HCEC 1CT (cell line): ENCODE measurements around the gene GLI3.
A peak's percentile ranks its signal among the peaks of the same experiment; 100 is the strongest.

Source experiments
- DNase-seq: peaks from one replicate; pipeline ENCODE4 v3.0.0-alpha.2; 2017

GLI3 gene

DNA sequence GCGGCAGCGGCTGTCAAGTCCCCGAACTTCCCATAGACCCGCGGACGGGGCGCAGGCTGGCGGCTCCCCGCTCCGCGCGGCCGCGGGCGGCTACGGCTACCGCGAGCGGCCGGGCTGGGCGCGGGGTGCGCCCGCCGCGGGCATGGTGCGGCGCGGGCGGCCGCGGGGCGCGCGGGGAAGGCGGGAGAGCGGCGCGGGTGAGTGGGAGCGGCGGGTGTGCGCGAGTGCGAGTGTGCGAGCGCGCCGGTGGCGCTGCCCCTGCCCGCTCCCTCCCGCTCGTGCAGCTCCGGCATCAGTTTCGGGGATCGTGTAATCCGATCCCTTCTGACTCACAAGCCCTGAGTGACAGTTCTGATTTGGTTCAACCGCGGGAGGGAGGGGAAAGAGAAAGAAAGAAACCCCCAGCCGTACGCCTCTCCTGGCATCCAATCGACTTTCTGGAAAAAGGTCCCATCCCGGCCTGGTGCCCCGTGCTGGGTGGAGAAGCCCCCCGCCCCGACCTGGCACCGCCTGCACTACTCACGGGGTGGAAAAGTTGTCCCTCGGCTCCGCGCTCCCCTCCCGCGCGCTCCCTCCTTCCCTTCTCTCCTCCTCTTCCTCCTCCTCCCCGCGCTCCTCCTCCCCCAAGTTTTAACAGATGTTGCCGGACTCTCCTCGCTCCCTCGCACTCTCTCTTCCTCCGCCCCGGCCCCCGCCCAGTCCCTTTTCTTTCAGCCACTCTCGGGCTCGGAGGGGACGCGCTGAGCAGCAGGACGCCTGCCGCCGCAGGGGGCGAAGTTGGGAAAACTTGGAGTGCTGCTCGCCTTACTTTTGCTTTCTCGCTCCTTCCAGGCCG lies at the start of gene GLI3:
Gene GLI3, minus strand, starts transcription at position 234 of the 835 bp plus-strand sequence. CDS start 13,956 bp downstream, outside the sequence.
- peak; percentile 94 for DNase-seq

DNA sequence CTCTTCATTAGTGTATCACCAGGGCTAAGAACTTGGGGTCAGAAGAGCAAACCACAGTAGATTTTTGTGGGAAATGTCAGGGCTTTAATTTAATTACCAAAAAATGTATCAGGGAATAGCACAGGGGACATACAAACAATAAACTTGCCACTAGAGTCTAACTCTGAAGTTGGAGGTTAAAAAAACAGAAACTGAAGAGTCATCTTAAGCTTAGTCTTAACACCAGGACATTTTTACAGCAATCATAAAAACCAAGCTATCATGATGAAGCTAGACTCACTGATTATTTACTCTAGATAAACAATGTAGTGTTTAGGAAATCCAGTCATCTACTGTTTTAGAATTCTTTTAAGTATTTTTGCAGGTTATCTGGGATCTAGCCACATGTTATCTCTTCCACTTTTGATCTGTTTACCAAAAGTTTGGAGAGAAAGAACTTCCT lies 48.4 kb upstream of the GLI3 start:
- no peak for DNase-seq

DNA sequence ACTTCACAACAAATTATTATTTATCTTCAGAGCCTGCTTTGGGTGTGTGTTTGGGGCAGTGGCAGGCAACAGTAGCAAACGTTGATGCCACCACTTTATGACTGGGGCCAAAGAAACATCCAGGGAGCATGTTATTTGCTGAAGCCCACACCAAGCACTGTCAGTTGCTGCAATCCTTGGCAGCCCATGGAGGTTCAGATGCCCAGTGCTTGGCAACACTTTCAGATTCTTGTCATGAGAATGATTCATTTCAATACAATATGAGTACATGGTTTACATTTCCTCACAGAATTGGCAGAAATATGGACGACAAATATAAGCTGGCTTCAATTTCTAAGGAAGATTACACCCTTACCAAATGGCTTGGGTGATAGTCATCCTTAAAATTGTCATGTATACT lies 46.5 kb upstream of the GLI3 start:
- DNase-seq, result peak; percentile 13

DNA sequence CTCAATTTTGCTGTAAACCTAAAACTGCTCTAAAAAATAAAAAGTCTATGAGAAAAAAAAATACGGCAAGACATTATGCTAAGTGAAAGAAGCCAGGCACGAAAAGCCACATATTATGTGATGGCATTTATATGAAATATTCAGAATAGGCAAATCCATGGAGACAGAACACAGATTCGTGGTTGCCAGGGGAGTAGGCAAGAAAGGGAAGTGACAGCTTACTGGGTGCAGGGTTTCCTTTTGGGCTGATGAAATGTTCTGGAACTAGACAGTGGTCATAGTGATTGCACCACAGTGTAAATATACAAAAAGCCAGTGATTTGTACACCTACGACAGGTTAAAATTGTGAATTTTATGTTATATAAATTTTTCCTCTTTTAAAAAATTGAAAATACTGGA lies 41.3 kb upstream of the GLI3 start:
- no peak for DNase-seq

GRCh38 chr7:42274053-42274452 lies 37.0 kb upstream of the GLI3 start:
- peak; percentile 87 for DNase-seq

- peak; percentile 87 for DNase-seq
These were observed 36.0 kb upstream of the GLI3 start for GRCh38 chr7:42272793-42273665.

DNA sequence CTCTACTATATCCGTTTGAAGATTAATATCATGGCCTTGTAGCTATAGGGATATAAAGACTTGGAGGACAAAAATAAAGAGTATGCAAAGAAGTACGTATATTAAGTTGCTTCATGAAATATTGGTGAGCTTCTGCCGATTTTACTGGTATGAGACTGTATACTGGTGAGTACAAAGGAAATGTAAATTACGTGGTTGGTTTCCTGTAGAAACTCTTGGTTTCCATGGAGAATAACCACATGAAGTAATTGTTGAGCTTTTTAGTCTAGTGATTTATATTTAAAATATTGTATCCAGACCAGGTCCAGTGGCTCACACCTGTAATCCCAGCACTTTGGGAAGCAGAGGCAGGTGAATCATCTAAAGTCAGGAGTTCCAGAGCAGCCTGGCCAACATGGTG lies 32.2 kb upstream of the GLI3 start:
- no peak for DNase-seq

DNA sequence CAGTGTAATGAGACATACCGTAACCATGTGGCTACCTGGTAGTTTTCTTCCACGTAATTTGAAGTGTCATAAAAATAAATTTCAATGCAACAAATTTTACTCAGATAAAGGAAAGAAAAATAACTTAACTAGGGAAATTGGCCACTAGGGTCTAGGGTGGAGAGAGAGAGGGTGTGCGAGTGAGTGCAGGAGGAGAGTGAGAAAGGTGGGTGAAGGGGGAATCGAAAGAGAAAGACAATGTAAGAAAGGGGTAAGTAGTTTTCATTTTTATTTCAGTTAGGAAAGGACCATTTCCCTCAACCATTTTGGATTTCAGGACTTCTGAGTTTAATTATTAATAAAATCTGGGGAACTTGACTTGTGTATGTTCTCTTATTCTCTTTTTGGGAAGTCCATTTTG lies 27.7 kb upstream of the GLI3 start:
- DNase-seq, result no peak

DNA sequence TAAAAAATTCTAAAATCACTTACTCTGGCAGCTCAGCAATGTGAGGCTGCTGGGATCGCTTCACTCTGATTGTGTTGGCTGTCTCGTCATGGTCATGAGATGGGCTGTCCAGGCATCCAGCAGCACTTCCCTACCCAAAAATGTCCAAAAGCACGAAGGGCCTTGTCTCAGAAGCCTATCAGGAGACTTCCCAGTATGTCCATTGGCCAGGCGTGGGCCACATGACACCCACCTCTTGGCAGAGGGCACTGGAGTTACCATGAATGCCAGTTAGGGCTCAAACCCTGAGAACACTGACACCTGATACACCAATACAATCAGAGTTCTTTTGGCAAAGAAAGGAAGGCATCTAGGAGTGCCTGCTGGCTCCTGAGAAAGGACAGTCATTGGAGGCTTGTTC lies 27.0 kb upstream of the GLI3 start:
- DNase-seq, result no peak

GRCh38 chr7:42262964-42263363 lies 26.0 kb upstream of the GLI3 start:
- DNase-seq, result peak; percentile 60

DNA sequence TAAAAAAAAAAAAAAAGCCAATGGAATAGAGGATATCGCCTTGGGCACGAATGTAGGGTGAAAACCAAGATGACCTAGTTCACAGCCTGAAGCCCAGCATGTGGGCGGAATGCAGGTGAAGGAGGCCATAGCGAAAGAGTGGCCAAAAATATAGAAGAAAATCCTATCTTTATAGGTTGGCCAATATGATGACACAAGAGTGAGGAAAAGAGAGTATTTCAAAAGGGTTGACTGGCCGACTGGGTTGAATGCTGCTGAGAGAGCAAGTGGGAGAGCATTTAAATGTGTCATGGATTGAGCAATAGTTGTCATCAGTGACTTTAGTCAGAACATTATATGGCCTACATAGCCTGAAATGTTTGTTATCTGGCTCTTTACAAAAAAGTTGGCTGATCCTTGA lies 17.2 kb upstream of the GLI3 start:
- peak; percentile 83 for DNase-seq

DNA sequence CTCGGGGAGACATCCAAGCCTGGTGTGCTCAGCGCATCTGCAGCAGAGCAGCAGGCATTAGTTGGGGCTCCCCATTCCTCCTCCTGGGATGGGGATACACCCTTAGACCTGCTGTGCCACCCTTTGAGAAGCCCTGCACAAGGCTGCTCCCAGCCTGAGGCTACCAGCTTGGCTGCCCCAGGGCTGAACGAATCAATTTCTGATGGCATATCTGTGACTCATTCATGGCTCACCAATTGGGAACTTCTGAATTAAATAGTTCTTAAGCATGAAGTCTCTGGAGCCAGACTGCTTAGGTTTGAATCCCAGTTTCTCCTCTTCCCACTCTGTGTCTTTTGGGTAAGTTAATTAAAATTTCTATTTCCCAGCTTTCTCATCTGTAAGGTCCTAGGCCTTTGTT lies 16.3 kb upstream of the GLI3 start:
- peak; percentile 39 for DNase-seq

- DNase-seq, result no peak
These were observed 13.4 kb upstream of the GLI3 start for GRCh38 chr7:42250411-42250810.

DNA sequence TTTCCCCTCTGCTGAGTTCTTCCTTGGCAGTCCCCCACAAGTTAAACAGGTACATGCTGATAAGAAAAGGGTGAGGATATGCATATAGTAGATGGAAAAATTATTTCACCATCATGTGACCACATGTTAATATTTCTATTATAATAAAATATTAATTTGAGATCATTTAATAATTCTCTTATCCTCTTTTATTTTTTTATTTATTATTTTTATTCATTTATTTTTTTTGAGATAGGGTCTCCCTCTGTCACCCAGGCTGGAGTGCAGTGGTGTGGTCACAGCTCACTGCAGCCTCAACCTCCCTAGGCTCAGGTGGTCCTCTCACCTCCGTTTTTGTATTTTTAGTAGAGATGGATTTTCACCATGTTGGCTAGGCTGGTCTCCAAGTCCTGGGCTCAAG lies 11.6 kb upstream of the GLI3 start:
- no peak for DNase-seq

- DNase-seq, result peak; percentile 84
These were observed 10.3 kb upstream of the GLI3 start for GRCh38 chr7:42247301-42247700.

GRCh38 chr7:42244828-42245227 lies 7.8 kb upstream of the GLI3 start:
- DNase-seq, result peak; percentile 60

GRCh38 chr7:42242381-42242780 lies 5.4 kb upstream of the GLI3 start:
- no peak for DNase-seq

- no peak for DNase-seq
These were observed 4.4 kb upstream of the GLI3 start for GRCh38 chr7:42241424-42241823.

- no peak for DNase-seq
These were observed 3.4 kb upstream of the GLI3 start for GRCh38 chr7:42240416-42240815.

DNA sequence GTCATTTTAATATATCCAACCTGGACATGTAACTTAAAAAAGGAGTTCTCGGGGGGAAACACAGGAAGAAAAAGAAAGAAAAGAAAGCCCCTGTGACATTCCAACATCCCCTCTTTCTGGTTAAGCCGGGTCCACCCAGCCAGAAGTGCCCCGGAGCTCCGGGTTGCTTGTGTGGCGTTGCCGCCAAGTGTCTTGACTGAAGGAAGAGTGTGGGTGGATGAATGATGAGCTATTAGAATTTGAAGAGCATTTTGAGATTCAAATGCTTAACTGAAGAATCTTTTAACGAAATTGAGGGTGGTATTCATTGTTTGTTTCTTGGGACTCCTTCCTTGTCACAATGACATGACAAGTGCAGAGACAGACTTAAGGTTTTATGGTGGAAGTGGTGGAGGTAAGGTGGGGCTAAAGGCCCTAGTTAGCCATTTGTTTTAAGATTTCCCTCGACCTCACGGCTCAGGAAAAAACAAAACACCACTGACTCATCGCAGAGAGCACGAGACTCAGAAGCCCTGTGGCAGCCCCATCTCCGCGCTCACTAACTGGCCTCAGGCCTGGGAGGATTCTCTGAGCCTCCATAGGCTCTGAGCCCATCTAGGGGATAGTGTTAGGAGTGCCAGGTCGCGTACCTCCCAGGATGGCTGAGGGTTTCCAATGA lies 1.8 kb upstream of the GLI3 start:
- DNase-seq, result peak; percentile 73

DNA sequence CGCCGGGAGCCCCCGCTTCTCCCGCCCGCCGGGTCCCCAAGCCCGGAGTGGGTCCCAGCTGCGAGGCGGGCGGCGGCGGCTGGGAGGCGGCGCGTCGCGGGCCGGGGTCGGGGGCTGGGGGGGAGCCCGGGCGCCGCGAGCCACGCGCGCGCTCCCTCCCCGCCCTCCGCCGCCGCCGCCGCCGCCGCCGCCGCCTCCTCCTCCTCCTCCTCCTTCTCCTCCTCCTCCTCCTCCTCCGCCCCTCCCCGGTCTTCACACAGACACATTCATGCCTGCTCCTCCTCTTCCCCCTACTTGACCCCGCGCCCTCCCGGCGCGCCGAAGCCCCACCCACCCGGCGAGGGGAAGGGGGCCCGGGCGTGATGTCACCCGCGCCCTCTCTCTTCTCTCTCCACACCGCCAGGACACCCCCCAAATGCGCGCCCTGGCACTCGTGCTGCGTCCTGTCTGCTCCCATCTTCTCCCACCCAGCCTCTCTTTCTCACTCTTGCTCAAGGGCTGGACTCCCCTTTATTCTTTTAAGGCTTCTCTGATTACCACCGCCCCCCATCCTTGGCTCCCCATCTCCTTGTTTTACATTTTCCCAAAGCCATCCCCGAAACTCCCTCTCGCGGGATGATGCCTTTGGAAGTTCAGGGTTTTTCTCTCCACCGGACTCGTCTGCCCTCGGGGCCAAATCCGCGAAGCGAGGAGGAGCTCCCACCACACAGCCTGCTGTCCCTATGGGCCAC lies 967 bp upstream of the GLI3 start:
- DNase-seq, result peak; percentile 64

- DNase-seq, result peak; percentile 62
These were observed 588 bp downstream of the GLI3 start for GRCh38 chr7:42236266-42236975.
